H1 (cell line): Measurements from ENCODE around the gene KIF5A. TPM values are rescaled to one million over a fixed set of nuclear protein-coding genes. Genes with fewer than 3 reads are reported as not detected.

ENCODE experiments used
- CTCF ChIA-PET: fragments of 300-600 bp; sonication (Branson Sonifier 250); formaldehyde crosslinking; loops from one replicate; lab custom pipeline; 2021; ENCODE audit not compliant: partially characterized antibody; lab: Charles Lee
- POLR2A ChIA-PET: fragments of 300-600 bp; sonication (Branson Sonifier 250); formaldehyde crosslinking; loops from one replicate; lab custom pipeline; 2021; ENCODE audit warnings: inconsistent platforms; ENCODE audit not compliant: partially characterized antibody; lab: Charles Lee
- DNase-seq, 2 experiments: peaks; one replicate each; pipeline versions ENCODE4 v3.0.0 to v3.0.0-alpha.2; 2010 to 2022; ENCODE audit warnings: low spot score in 2 of 2, low read depth in 1 of 2, mixed read lengths in 1 of 2
- FAIRE-seq: peaks from 2 replicates; lab custom pipeline; 2011; peaks lifted over from hg19 to GRCh38; lab: Jason Lieb, UNC
- H2AFZ ChIP-seq: 2 replicates; pipeline ENCODE4 v1.8.1; 2012; ENCODE audit warnings: low read length, inconsistent platforms
- H2AK5ac ChIP-seq: 2 replicates; pipeline ENCODE4 v1.6.1; 2013; ENCODE audit warnings: low read depth, low read length
- H2BK120ac ChIP-seq: replicated peaks from 2 replicates; pipeline ENCODE3; 2013; ENCODE audit warnings: low read depth, low read length, inconsistent platforms
- H2BK12ac ChIP-seq: 2 replicates; pipeline ENCODE4 v1.6.1; 2013; ENCODE audit warnings: low read depth, low read length
- H2BK15ac ChIP-seq: 2 replicates; pipeline ENCODE4 v1.6.1; 2013; ENCODE audit warnings: low read length
- H2BK20ac ChIP-seq: 2 replicates; pipeline ENCODE4 v1.6.1; 2013; ENCODE audit warnings: low read length
- H2BK5ac ChIP-seq: 2 replicates; pipeline ENCODE4 v1.6.1; 2013; ENCODE audit warnings: low read depth, low read length
- H3K14ac ChIP-seq: 2 replicates; pipeline ENCODE4 v1.6.1; 2013; ENCODE audit warnings: inconsistent platforms; ENCODE audit not compliant: insufficient read length
- H3K18ac ChIP-seq: 2 replicates; pipeline ENCODE4 v1.6.1; 2013; ENCODE audit warnings: low read length; ENCODE audit errors: extremely low read depth
- H3K23ac ChIP-seq: 2 replicates; pipeline ENCODE4 v1.6.1; 2013; ENCODE audit warnings: inconsistent platforms; ENCODE audit not compliant: insufficient read length
- H3K23me2 ChIP-seq: 2 replicates; pipeline ENCODE4 v1.6.1; 2013; ENCODE audit warnings: low read depth, low read length
- H3K27ac ChIP-seq: 2 replicates; pipeline ENCODE4 v1.6.1; 2011; ENCODE audit warnings: low read depth, low read length, inconsistent platforms
- H3K27me3 ChIP-seq, 4 experiments: replicated peaks in 1 of 4; 1 replicate in 1 of 4; 2 replicates in 3 of 4; pipeline versions ENCODE4 v1.6.1 to v1.8.1; 2011 to 2013; ENCODE audit warnings: low read length in 3 of 4, mild to moderate bottlenecking in 3 of 4, inconsistent platforms in 2 of 4, mixed read lengths in 2 of 4, moderate library complexity in 1 of 4; ENCODE audit not compliant: control insufficient read depth in 3 of 4, insufficient read depth in 3 of 4; ENCODE audit errors: extremely low read depth in 1 of 4
- H3K36me3 ChIP-seq, 4 experiments: 2 replicates each; pipeline versions ENCODE4 v1.6.1 to v1.8.1; 2011 to 2013; ENCODE audit warnings: mild to moderate bottlenecking in 4 of 4, low read length in 3 of 4, moderate library complexity in 2 of 4, control low read depth in 1 of 4, inconsistent platforms in 1 of 4; ENCODE audit not compliant: insufficient read depth in 4 of 4, control insufficient read depth in 2 of 4
- H3K4ac ChIP-seq: replicated peaks from 2 replicates; pipeline ENCODE3; 2013; ENCODE audit warnings: low read length, low read depth, mixed read lengths, inconsistent platforms; ENCODE audit not compliant: insufficient read length
- H3K4me1 ChIP-seq, 4 experiments: replicated peaks in 1 of 4; 1 replicate in 1 of 4; 2 replicates in 3 of 4; pipeline versions ENCODE4 v1.6.1 to v1.8.1; 2011 to 2013; ENCODE audit warnings: low read length in 3 of 4, inconsistent platforms in 2 of 4, mixed read lengths in 1 of 4; ENCODE audit not compliant: insufficient read depth in 4 of 4, control insufficient read depth in 3 of 4
- H3K4me2 ChIP-seq, 2 experiments: 2 replicates each; pipeline versions ENCODE4 v1.6.1 to v1.8.1; 2011 to 2013; ENCODE audit warnings: low read depth in 2 of 2, low read length in 2 of 2, control low read depth in 1 of 2, inconsistent platforms in 1 of 2, mild to moderate bottlenecking in 1 of 2; ENCODE audit not compliant: insufficient read depth in 1 of 2
- H3K4me3 ChIP-seq, 4 experiments: fragments of 200-600, 300-600 bp in 1 of 4; sonication (generic), shearing (Covaris generic), sonication (Bioruptor Twin) in 1 of 4; 2 replicates each; pipeline versions ENCODE4 v1.5.1 to v1.8.1; 2011 to 2016; ENCODE audit warnings: low read length in 4 of 4, low read depth in 3 of 4, control low read depth in 2 of 4, inconsistent platforms in 2 of 4, mild to moderate bottlenecking in 2 of 4, mixed read lengths in 1 of 4, moderate library complexity in 1 of 4; ENCODE audit not compliant: insufficient read depth in 2 of 4; ENCODE audit errors: extremely low read depth in 1 of 4
- H3K56ac ChIP-seq: replicated peaks from 2 replicates; pipeline ENCODE3; 2013; ENCODE audit warnings: low read depth, mild to moderate bottlenecking, mixed read lengths, low read length, inconsistent platforms; ENCODE audit not compliant: insufficient read length
- H3K79me1 ChIP-seq: 2 replicates; pipeline ENCODE4 v1.6.1; 2013; ENCODE audit warnings: low read depth, low read length, control low read depth
- H3K79me2 ChIP-seq, 2 experiments: 2 replicates each; pipeline versions ENCODE4 v1.6.1 to v1.8.1; 2012 to 2013; ENCODE audit warnings: low read length in 2 of 2, mild to moderate bottlenecking in 2 of 2, inconsistent platforms in 1 of 2; ENCODE audit not compliant: insufficient read depth in 2 of 2, control insufficient read depth in 1 of 2
- H3K9ac ChIP-seq, 4 experiments: replicated peaks in 1 of 4; 1 replicate in 1 of 4; 2 replicates in 3 of 4; pipeline versions ENCODE4 v1.6.1 to v1.8.1; 2011 to 2013; ENCODE audit warnings: low read depth in 3 of 4, low read length in 3 of 4, control low read depth in 2 of 4, mild to moderate bottlenecking in 2 of 4, moderate library complexity in 2 of 4, inconsistent platforms in 1 of 4; ENCODE audit errors: extremely low read depth in 1 of 4
- H3K9me3 ChIP-seq, 2 experiments: 2 replicates each; pipeline versions ENCODE4 v1.6.1 to v1.8.1; 2012 to 2013; ENCODE audit warnings: mild to moderate bottlenecking in 2 of 2, moderate library complexity in 2 of 2, control low read depth in 1 of 2, inconsistent platforms in 1 of 2, low read depth in 1 of 2, low read length in 1 of 2, mixed read lengths in 1 of 2; ENCODE audit not compliant: insufficient read depth in 2 of 2
- H4K20me1 ChIP-seq, 2 experiments: replicated peaks in 1 of 2; 2 replicates each; pipeline versions ENCODE3 to v1.8.1; 2011 to 2013; ENCODE audit warnings: inconsistent platforms in 2 of 2, low read length in 2 of 2, mild to moderate bottlenecking in 1 of 2; ENCODE audit not compliant: insufficient read depth in 2 of 2, control insufficient read depth in 1 of 2
- H4K5ac ChIP-seq: 2 replicates; pipeline ENCODE4 v1.6.1; 2013; ENCODE audit warnings: low read length, low read depth, mixed read lengths, inconsistent platforms; ENCODE audit not compliant: insufficient read length
- H4K8ac ChIP-seq: 2 replicates; pipeline ENCODE4 v1.8.0; 2013; ENCODE audit warnings: mild to moderate bottlenecking, moderate library complexity, low read length, inconsistent platforms; ENCODE audit not compliant: insufficient read depth; ENCODE audit errors: extremely low read depth
- H4K91ac ChIP-seq: replicated peaks from 2 replicates; pipeline ENCODE3; 2013; ENCODE audit warnings: low read length, mixed read lengths, inconsistent platforms; ENCODE audit not compliant: insufficient read length
- ATF3 ChIP-seq: IDR thresholded peaks from 2 replicates; pipeline ENCODE4 v1.6.1; 2011; ENCODE audit warnings: low read depth, mild to moderate bottlenecking, low read length; ENCODE audit not compliant: insufficient read depth
- POLR2A ChIP-seq, 2 experiments: IDR thresholded peaks; 1 replicate in 1 of 2; 2 replicates in 1 of 2; pipeline ENCODE4 v1.6.1; 2011; ENCODE audit warnings: low read depth in 2 of 2, low read length in 2 of 2, mild to moderate bottlenecking in 2 of 2; ENCODE audit errors: control extremely low read depth in 1 of 2
- RBBP5 ChIP-seq: IDR thresholded peaks from 2 replicates; pipeline ENCODE4 v1.7.1; 2012; ENCODE audit warnings: low read depth, mild to moderate bottlenecking, inconsistent platforms, low read length, moderate library complexity, borderline replicate concordance
- SAP30 ChIP-seq: fragments of 300-600 bp; sonication (generic); IDR thresholded peaks from 2 replicates; pipeline ENCODE4 v1.7.1; 2012; ENCODE audit warnings: low read length, moderate library complexity, mild to moderate bottlenecking, inconsistent platforms; ENCODE audit not compliant: insufficient read depth, insufficient replicate concordance
- SIN3A ChIP-seq, 2 experiments: IDR thresholded peaks in 1 of 2; conservative IDR thresholded peaks in 1 of 2; 2 replicates each; pipeline ENCODE4 v1.6.1; 2011 to 2012; ENCODE audit warnings: low read length in 2 of 2, improper control_type of control experiment in 1 of 2, low read depth in 1 of 2, mild to moderate bottlenecking in 1 of 2
- WGBS, 2 experiments: shearing (Covaris generic) in 1 of 2; methylation state at CpG; one replicate each; pipeline versions ENCODE4 v1.1.6 to v1.1.7; 2013 to 2015; ENCODE audit warnings: low lambda C conversion rate in 2 of 2, mixed read lengths in 2 of 2, inconsistent platforms in 1 of 2, low coverage in 1 of 2, missing lambda C conversion rate in 1 of 2; ENCODE audit not compliant: insufficient replicate concordance in 2 of 2, insufficient coverage in 1 of 2, insufficient read length in 1 of 2; ENCODE audit errors: extremely low coverage in 1 of 2, missing lambda C conversion rate in 1 of 2; 5-methylcytosine and 5-hydroxymethylcytosine counted together
- polyA plus RNA-seq, 7 experiments: library from polyadenylated mRNA; depleted of rRNA in 3 of 7; stranded (reverse) in 5 of 7; unstranded in 2 of 7; fragments of >200 nt in 5 of 7; fragments of 200-250 nt in 2 of 7; gene quantifications; 1 replicate in 5 of 7; 2 replicates in 1 of 7; 4 replicates in 1 of 7; pipeline versions ENCODE4 v1.2.1 to v1.2.3, GENCODE V29; 2011 to 2013; ENCODE audit warnings: missing spikeins in 2 of 7, mixed read lengths in 2 of 7
- total RNA-seq: library from RNA; stranded (reverse); fragmentation: NEBNext Ultra II Directional; extraction: Animal tissue kit (Norgen Biotek cat#: 25700); gene quantifications from 2 replicates; pipeline ENCODE4 v1.2.1, GENCODE V29; 2021

Gene KIF5A
- total and polyA plus RNA-seq, 2 of the 8 experiments (the other 6 are each of a cell fraction or from before 2014, with no cell fraction given): 10.7 to 21.9 TPM

- peak overlapping the region; percentile 82 to 91 (median 86); a peak in 6 of 7 replicates for H3K9ac ChIP-seq
- H2BK12ac ChIP-seq: 0 out of 2 replicates have a peak overlapping the region, but pooled peaks have one; percentile 0
- H3K4me3 ChIP-seq: peak overlapping the region; percentile 63 to 90 (median 81); a peak in 7 of 8 replicates
- ChIA-PET POLR2A (interaction anchor here (0.8 to 6.6 kb wide), 11 partner anchors 8 to 65 kb away, joined by 3 to 65 read pairs (median 4); partner anchors contain the start of genes ARHGEF25 and DDIT3), CTCF (interaction anchor here (0.7 to 1.9 kb wide), 5 partner anchors 10 to 323 kb away, joined by 3 to 6 read pairs (median 4); no protein-coding TSS in a partner anchor)
- H4K5ac ChIP-seq: no peak overlapping the region
- H2BK15ac ChIP-seq: no peak overlapping the region
- peak overlapping the region; percentile 35; the same call in 1 of the 2 replicates for H2BK5ac ChIP-seq
- no peak overlapping the region for H3K18ac ChIP-seq
- no peak overlapping the region for H2BK20ac ChIP-seq
- no peak overlapping the region for H4K91ac ChIP-seq
- peaks cover 3 to 14% (median 8%) of the 10 kb centered on the region in 4 experiments; a peak in 6 of 7 replicates for H3K4me1 ChIP-seq
- H3K14ac ChIP-seq: no peak overlapping the region
- peaks cover 8% of the 10 kb centered on the region; the same call in 1 of the 2 replicates for H3K79me1 ChIP-seq
- 0 out of 2 replicates have a peak overlapping the region, but pooled peaks have one; percentile 16 for H3K27ac ChIP-seq
- H2AFZ ChIP-seq: no peak overlapping the region
- H4K8ac ChIP-seq: peak overlapping the region; percentile 41; the same call in 1 of the 2 replicates
- H4K20me1 ChIP-seq: peaks cover 2 to 9% of the 10 kb centered on the region in 2 experiments
- peaks cover 4 to 28% of the 10 kb centered on the region in 2 experiments; a peak in 3 of 4 replicates for H3K79me2 ChIP-seq
- TF ChIP-seq POLR2A (IDR thresholded peaks at IDR 0.05; ENCODE audit: control extremely low read depth in 1 of 2, low read depth in 2 of 2, low read length in 2 of 2) (no peak), RBBP5 (no peak), SAP30 (peak; percentile 57), ATF3 (no peak), SIN3A (conservative IDR thresholded peaks at IDR 0.05 in 1 of 2, IDR thresholded peaks at IDR 0.05 in 1 of 2; ENCODE audit: low read depth in 1 of 2, low read length in 2 of 2) (peak in 1 of 2 experiments; percentile 66; a peak in 2 of 4 replicates)
- TF ChIP-seq, all 59 proteins: peak for 2
- no peak overlapping the region for H2BK120ac ChIP-seq
- FAIRE-seq: no peak
- no peak overlapping the region for H2AK5ac ChIP-seq
- no peak overlapping the region for H3K4ac ChIP-seq
- no peaks in the 10 kb centered on the region for H3K9me3 ChIP-seq
- WGBS, 2 experiments: 80% methylated on average over 15 of the region's 15 CpGs; no CpG with 5 or more reads in 1 of the 2 experiments
- H3K23ac ChIP-seq: no peak overlapping the region
- H3K36me3 ChIP-seq: peaks cover 0 to 4% (median 0%) of the 10 kb centered on the region in 4 experiments; a peak in 3 of 8 replicates
- H3K27me3 ChIP-seq: peaks cover 0 to 5% (median 3%) of the 10 kb centered on the region in 4 experiments; a peak in 2 of 7 replicates
- peak overlapping the region; percentile 83 to 85 for H3K4me2 ChIP-seq
- DNase-seq: no peak
- no peak overlapping the region for H3K56ac ChIP-seq
- peaks cover 19% of the 10 kb centered on the region for H3K23me2 ChIP-seq
Observed at GRCh38 chr12:57545809-57546437, 3.9 kb upstream of the KIF5A start.
